NCI-H128 (cell line): ENCODE measurements around the gene KLF14.
"Not testable (repeated sequence)": the region's sequence is repeated elsewhere in the genome, so short reads cannot be mapped to it uniquely, and the experiment has no call there.

ENCODE experiments used
- DNase-seq: peaks from one replicate; lab custom pipeline; 2025; ENCODE audit not compliant: unreplicated experiment; lab: John Stamatoyannopoulos, UW

KLF14 gene

DNA sequence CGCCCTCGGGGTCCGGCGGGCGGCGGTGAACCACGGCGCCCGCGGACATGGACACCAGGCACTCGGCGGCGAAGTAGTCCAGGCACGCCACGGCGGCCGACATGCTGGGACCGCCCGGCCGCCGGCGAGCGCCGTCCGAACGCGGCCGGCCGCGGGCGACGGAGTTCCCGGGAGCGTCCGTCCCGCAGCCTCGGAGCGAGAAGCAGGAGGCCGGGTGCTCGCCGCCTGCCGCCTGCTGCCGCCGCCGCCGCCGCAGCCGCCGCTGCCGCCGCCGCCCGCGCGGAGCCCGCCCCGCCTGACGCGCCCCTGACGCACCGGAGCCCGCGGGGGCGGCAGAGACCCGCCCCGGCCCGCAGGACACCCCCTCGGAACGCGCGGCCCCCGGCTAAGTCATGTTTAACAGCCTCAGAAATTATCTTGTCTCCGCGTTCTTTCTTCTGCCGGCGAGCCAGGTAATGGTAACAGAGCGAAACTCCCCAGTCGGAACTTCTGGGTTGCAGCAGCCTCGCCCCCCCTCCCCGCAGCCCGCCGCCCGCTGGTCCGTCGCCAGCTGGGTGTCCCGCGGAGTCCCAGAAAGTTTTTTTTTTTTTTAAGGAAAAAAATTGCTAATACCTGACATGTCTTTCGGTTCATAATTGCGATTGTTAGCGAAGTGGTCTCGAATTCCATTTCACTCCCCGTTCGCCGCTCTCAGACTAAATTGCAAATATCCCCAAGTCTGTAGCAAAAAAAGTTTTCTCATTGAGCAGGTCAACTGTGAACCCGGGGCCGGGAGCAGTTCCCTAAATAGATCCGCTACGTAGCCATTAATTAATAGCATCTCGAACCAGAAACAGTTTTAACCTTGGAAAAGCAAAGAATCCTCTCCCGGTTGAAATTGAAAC is at the start of gene KLF14:
KLF14 (minus strand) TSS at position 277 of the 884 bp plus-strand sequence; CDS start at position 103, 174 bp downstream.
- no peak for DNase-seq

DNA sequence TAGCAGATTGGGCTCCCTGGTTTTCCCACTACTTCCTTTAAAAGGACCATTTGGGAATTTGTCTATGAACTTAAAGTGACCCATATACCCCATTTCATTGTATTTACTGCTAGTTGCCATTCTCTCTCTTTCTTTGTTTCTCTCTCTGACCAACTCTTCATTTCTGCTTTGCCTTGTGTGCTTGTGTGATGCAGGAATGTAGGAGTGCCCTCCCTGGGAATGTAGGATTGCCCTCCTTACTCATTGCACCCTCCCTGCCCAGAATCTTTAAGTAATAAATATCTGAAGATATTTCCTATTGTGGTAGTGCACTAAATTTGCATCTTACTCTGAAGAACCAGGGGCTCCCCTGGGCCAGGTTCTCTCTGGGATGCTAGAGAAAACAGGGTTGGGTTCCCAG is 47.3 kb upstream of the KLF14 start:
- no peak for DNase-seq

DNA sequence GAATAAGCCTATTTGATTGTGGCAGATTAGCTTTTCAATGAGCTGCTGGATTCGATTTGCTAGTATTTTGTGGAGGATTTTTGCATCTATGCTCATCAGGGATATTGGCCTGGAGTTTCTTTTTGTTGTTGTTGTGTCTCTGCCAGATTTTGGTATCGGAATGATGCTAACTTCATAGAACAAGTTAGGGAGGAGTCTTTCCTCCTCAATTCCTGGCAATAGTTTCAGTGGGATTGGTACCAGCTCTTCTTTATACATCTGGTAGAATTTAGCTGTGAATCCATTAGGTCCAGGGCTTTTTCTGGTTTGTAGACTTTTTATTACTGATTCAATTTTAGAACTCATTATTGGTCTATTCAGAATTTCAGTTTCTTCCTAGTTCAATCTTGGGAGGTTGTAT is 43.4 kb upstream of the KLF14 start:
- DNase-seq: no peak

DNA sequence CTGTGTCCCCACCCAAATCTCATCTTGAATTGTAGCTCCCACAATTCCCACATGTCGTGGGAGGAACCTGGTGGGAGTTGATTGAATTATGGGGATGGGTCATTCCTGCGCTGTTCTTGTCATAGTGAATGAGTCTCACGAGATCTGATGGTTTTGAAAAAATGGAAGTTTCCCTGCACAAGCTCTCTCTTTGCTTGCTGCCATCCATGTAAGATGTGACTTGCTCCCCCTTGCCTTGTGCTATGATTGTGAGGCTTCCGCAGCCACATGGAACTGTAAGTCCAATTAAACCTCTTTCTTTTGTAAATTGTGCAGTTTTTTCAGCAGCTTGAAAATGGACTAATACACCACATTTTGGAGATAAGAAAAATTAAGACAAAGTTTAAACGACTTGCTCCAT is 38.4 kb upstream of the KLF14 start:
- not testable (repeated sequence) for DNase-seq

DNA sequence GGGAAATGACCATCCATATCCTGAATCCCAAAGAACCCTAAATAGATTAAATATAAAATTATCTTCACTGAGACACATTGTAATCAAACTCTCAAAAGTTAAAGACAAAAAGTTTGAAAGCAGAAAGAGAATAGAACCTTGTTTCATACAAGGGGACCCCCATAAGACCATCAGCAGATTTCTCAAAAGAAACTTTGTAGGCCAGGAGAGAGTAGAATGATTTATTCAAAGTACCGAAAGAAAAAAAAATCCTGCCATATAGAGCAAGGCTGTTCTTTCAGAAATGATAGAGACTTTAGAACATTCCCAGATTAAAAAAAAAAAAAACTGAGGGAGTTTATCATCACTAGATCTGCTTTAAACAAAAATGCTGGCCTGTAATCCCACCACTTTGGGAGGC is 34.8 kb upstream of the KLF14 start:
- no peak for DNase-seq

DNA sequence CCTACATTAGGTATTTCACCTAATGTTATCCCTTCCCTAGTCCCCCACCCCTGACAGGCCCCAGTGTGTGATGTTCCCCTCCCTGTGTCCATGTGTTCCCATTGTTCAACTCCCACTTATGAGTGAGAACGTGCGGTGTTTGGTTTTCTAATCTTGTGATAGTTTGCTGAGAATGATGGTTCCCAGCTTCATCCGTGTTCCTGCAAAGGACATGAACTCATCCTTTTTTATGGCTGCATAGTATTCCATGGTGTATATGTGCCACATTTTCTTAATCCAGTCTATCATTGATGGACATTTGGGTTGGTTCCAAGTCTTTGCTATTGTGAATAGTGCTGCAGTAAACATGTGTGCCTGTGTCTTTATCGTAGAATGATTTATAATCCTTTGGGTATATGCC is 30.6 kb upstream of the KLF14 start:
- DNase-seq: not testable (repeated sequence)

DNA sequence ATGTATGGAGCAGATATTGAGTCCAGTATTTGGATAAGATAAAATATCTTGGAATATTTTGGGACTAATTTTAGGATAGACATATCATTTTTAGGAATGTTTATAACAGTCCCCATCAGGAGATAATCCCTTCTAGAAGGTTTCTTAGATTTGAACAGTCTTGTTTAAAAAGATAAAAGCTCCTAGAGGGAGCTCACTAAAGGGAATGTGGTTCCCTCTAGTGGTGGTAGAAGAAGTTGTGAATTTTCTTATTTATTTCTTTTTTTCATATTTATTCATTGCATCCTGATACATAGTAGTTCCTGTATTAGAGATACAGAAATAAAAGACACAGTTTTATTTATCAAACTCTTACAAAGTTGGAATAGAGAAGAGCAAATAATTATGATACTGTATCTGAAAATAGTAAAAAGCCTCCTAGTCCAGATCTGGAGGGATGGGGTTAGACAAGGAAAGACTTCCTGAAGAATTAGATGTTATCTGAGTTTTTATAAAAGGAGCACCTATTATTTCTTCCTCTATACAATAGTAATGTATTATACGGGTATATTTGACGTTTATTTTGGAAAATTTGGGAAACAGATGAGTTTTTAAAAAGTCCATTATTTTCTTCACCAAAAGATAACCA is 24.5 kb upstream of the KLF14 start:
- no peak for DNase-seq

DNA sequence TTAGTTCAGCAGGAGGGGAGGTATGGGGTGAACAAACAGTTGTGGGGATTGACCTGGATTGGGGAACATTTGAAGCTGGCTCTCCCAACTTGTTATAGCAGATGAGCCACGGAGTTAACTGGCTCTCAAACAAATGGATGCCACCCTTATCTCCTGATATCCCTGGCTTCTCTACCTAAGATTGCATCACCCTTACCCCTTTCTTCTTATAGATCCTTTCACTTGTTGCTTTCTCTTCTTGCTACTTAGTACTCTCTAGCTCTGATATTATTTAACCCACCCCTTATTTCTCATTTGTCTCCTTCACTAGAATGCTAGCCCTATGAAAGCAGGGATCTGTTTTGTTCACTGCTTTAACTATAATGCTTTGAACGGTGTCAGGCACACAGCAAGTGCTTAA is 22.3 kb upstream of the KLF14 start:
- DNase-seq: no peak

DNA sequence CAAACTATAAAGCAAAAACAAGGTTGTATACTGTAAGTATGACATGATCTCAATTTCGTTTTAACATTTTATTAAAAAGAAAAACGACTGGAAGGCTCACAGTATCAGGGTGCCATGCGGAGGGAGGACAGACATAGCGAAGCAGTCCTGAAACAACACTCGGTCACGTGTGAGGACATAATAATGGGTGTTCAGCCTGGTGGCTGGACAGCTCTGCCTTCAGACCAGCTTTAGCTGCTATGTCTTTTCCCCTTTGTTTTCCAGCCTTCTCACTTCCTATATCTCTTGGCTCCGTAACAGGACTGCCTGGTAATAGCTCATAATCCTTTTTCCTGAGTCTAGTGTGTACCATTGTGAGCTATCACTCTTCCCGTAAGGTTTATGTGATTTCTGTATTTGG is 18.4 kb upstream of the KLF14 start:
- no peak for DNase-seq

DNA sequence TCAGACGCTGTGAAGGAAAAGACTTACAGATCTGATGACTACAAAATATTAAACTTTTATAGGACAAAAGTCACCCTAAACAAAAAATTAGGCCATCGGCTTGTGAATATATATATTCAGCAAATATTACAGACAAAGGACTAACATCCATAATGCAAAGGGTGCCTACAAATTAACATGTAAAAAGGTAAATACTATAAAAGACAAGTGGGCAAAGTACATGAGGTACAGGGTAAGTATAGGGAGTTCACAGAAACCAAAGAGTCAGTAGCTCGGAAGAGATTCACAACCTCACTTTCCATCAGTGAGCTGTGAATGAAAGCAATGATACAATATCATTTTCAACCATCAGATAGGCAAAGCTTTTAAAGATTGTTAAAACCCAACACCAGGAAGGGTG is 16.7 kb upstream of the KLF14 start:
- no peak for DNase-seq

DNA sequence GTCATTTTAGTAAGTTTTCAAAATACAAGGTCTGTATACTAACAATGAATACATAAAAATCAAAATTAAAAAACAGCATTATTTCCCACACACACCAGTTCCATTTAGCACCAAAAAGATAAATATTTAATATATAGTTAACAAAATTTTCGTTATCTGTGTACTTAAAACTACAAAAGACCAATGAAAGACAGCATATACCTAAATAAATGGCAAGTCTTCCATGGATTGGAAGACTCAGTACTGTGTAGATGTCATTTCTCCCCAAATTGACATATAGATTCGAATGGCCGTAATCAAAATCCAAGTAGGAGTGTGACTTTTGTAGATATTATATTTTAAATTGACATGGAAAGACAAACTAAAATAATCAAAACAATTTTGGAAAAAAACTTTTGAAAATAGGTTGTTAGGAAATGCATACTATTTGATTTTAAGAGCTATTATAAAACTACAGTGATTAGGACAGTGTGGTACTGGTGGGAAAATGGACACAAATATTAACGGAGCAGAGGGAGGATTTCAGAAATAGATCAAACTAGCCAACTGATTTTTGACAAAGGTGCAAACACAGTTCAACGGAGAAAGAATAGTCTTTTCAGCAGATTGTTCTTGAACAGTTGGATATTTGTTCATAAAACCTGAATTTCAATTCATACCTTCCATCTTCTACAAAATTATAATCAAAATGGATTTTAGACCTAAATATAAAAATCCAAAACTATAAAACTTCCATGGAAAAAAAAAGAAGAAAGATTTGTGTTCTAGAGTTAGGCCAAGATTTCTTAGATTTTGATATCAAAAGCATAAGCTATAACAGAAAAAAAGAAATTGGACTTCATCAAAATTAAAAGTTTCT is 14.8 kb upstream of the KLF14 start:
- no peak for DNase-seq

DNA sequence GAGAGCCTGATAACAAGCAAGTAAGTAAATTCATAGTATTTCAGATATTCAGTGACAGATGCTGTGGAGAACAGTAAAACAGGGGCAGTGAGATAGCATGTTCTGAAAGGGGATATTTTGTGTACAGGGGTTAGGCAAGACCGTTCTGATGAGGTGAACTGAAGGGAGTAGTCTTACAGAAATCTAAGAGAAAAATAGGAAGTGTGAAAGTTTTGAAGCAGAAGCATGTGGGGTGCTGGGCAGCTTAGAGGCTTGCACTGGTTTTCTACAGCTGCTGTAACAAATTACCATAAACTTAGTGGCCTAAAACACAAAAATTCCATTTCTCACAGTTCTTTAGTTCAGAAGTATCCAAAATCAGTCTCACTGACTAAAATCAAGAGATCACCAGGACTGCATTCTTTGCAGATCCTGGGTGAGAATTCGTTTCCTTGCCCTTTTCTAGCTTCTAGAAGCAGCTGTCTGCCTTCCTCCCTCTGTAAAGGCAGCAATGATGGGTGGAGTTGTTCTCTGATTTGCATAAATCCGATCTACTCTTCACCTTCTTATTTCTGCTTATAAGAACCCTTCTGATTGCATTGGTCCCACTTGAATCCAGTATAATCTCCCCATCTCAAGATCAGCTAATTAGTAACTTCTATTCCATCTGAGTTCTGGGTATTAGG is 7.5 kb upstream of the KLF14 start:
- DNase-seq: no peak

DNA sequence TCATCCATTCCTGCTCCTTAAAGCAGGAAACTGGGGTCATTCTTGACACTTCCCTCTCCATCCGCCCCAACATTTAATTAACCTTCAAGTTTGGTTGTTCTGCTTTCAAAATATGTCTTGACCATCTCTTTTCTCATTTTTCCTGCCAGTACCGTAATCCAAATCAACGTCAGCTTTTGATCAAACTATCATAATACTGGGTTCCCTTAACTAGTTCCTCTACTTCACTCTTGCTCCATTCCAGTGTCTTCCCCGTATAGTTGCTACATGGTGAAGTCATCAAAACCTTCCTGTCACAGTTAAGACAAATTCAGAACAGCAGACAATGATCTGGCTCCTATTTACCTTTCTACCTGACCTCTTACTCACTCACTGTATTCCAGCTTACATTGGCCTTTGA is 6.6 kb upstream of the KLF14 start:
- DNase-seq: no peak

DNA sequence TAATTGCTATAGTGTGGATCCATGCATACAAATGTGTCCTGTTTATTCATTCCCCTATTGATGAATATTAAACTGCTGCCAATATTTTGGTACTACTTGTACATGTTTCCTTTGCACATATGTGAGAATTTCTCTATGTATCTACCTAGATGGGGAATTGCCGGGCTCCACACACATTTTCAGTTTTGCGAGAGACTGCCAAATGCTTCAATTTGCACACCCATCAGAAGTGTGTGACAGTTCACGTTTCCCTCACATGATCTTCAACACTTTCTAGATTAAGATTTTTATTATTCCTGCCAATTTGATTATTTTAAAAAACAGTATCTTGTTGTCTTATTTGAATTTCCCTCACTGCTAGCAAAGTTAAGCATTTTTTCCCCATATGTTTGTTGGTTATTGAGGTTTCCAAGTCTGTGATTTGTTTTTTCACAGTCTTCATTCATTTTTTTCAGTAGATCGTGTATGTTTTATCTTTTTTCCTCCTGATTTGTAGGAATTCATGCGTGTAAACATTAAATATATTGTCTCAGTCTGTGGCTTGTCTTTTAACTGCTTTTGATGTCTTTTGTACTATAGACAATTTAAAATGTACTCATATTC is 2.4 kb upstream of the KLF14 start:
- DNase-seq: no peak

DNA sequence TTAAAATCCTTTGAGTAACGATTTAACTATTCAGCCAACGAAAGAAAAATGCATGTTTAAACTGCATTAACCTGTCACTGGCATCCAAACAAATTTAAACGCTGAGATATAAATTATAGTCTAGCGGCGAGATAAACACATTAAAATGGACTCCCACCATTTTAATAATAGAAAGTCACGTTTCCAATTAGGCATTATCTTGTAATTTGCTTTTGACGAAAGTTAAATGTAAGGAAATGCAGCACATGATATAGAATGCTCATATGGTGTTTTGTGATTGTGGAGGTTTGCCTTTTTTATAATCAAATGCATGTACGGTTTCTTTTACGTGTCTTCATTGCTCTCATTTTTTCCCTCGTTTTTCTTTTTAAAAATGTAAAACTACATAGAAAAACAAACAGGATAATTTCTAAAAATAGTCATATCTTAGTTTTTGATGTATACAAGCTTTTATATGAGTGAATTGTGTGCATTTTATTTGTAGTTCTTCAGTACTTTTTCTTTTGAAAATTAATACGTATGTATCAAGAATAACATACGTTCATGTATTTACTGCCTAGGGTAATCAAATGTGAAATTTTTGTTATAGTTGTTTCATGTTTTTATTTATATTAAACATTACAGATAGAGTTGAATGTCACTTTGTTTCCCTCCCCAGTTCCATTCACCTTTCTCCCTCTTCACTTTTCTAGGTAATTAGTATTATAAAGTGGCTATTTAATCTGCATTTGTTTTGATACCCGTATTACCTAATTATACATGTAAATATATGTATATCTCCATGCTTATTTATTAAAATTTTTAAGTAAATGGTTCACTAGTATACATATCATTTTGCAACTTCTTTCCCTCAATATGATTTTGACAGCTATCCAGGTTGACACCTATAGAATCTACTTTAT is 1.1 kb upstream of the KLF14 start:
- DNase-seq: no peak

DNA sequence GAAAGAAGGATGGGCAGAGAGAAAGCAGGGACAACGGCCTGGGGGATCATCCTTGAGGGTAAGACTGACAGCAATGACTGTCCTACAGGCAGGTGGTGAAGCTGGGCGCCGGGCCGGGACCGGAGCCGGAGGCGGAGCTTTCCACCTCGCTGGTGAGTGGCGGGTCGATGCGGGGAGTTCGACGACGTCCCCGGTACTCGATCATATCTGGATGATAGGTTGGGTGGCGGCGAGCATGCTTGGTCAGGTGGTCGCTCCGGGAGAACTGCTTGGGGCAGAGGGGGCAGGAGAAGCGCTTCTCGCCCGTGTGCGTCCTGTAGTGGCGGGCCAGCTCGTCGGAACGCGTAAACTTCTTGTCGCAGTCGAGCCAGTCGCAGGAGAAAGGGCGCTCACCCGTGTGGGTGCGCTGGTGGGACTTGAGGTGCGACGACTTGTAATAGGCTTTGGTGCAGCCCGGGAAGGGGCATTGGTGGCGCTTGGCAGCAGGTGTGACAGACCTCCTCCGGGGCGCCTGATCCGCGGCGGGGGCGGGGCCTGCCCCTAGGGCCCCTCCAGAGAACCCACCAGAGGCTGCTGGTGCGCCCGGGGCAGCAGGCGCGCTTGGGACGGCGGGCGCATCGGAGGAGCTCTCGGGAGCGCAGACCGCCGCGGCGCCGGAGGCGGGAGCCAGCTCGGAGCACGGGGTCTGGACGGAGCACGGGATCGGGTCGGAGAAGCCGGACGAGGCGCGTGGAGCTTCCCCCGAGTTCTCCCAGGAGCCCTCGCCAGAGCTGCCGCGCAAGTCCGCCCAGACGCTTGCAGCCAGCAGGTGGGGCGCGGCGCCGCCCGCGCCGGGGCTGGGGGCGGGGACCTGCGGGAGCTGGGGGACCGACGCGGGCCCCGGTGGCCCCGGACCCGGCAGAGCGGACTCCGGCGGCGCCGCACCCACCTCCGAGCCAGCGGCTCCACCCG is 752 bp downstream of the KLF14 start:
- DNase-seq: no peak

DNA sequence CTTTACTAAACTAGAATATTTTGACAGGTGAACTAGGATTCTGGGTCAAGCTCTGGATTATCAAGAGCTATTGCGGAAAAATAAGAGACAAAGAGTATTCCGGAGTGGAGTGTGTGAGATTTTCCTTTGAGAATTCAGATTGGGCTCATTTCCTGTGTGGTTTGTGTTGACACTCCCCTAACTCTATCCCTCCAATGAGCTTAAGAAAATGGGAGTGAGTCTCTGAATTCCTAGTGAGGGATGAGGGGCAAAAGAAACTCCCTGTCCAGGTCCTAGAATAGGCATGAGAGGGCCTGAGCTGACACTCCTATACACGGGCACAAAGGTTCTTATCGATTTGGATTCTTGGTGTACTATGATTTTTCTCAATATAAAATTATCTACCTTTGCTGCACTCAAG is 10.2 kb downstream of the KLF14 start:
- no peak for DNase-seq

DNA sequence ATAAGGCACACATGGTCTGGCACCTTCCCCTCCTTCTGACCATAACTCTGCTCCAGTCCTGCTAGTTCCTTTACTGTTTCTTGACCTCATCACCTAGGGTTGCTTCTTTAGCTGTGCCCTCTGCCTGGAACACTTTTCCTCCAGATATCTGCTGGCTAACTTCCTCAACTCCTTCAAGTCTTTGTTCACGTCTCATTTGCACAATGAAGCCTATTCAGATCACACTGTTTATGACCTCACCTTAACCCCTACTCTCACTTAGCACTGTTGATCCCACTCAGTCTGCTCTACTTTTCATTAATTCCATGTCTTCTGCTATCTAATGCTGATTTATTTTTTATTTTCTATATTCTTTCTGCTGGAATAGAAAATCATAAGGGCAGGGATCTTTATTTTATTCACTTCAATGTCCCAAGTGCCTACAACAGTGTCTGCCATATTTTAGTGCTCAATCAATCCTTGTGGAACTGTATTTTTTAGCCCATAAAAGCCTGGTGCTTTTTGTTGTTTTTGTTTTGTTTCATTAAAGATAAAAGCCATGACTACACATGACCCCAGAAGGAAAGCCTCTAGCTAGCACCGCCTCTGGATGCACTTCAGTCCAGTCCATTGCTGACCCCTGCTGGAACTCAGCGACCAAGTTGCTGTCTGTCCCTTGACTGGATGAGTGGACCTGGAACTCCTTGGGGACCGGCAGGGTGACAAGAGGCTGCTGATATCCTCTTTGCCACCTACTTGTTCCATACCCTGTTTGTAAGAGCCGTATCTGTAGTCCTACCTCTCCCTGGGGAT is 12.3 kb downstream of the KLF14 start:
- no peak for DNase-seq
